Astrocyte (in vitro differentiated cells and primary cell): ENCODE measurements around the gene LMNTD2. TPM values are rescaled to one million over a fixed set of nuclear protein-coding genes. Genes with fewer than 3 reads are reported as not detected.

Experiments
- DNase-seq: peaks from one replicate; pipeline ENCODE4 v3.0.0-alpha.2; 2010; ENCODE audit warnings: low read depth
- FAIRE-seq: peaks from 2 replicates; lab custom pipeline; 2011; peaks lifted over from hg19 to GRCh38; lab: Jason Lieb, UNC
- H2AFZ ChIP-seq: 2 replicates; pipeline ENCODE4 v1.6.0; 2012; ENCODE audit warnings: low read depth, low read length, inconsistent platforms
- H3K27ac ChIP-seq: 2 replicates; pipeline ENCODE4 v1.5.1; 2011; ENCODE audit warnings: low read depth, low read length, inconsistent platforms
- H3K27me3 ChIP-seq: 2 replicates; pipeline ENCODE4 v1.6.0; 2011; ENCODE audit warnings: low read length, inconsistent platforms; ENCODE audit not compliant: insufficient read depth
- H3K36me3 ChIP-seq: 2 replicates; pipeline ENCODE4 v1.5.1; 2011; ENCODE audit warnings: low read length, inconsistent platforms; ENCODE audit not compliant: insufficient read depth
- H3K4me1 ChIP-seq: 2 replicates; pipeline ENCODE4 v1.5.1; 2011; ENCODE audit warnings: low read length, inconsistent platforms; ENCODE audit not compliant: insufficient read depth
- H3K4me2 ChIP-seq: 2 replicates; pipeline ENCODE4 v1.6.0; 2012; ENCODE audit warnings: low read length, inconsistent platforms
- H3K4me3 ChIP-seq: 2 replicates; pipeline ENCODE4 v1.5.1; 2011; ENCODE audit warnings: low read depth, mild to moderate bottlenecking, low read length, inconsistent platforms; ENCODE audit not compliant: insufficient read depth
- H3K79me2 ChIP-seq: 2 replicates; pipeline ENCODE4 v1.6.0; 2012; ENCODE audit warnings: mild to moderate bottlenecking, low read length, inconsistent platforms; ENCODE audit not compliant: insufficient read depth
- H3K9ac ChIP-seq: 2 replicates; pipeline ENCODE4 v1.6.0; 2012; ENCODE audit warnings: mild to moderate bottlenecking, low read length, inconsistent platforms
- H3K9me3 ChIP-seq: 2 replicates; pipeline ENCODE4 v1.5.1; 2012; ENCODE audit warnings: low read depth, mild to moderate bottlenecking, low read length, inconsistent platforms; ENCODE audit not compliant: insufficient read depth
- H4K20me1 ChIP-seq: 2 replicates; pipeline ENCODE4 v1.6.0; 2012; ENCODE audit warnings: low read length, inconsistent platforms; ENCODE audit not compliant: insufficient read depth
- H3K27ac Mint-ChIP-seq: one replicate; pipeline ENCODE4 v1.8.0; 2021; ENCODE audit warnings: mild to moderate bottlenecking, mixed read lengths; ENCODE audit not compliant: unreplicated experiment
- H3K27me3 Mint-ChIP-seq: one replicate; pipeline ENCODE4 v1.8.0; 2021; ENCODE audit warnings: low read depth, mixed read lengths; ENCODE audit not compliant: unreplicated experiment
- H3K36me3 Mint-ChIP-seq: one replicate; pipeline ENCODE4 v1.8.0; 2021; ENCODE audit warnings: low read depth, mixed read lengths; ENCODE audit not compliant: unreplicated experiment
- H3K4me1 Mint-ChIP-seq: one replicate; pipeline ENCODE4 v1.8.0; 2021; ENCODE audit warnings: low read depth, mixed read lengths; ENCODE audit not compliant: unreplicated experiment
- H3K4me3 Mint-ChIP-seq: one replicate; pipeline ENCODE4 v1.8.0; 2021; ENCODE audit warnings: mild to moderate bottlenecking, moderate library complexity, mixed read lengths; ENCODE audit not compliant: unreplicated experiment
- H3K9me3 Mint-ChIP-seq: one replicate; pipeline ENCODE4 v1.8.0; 2021; ENCODE audit warnings: mild to moderate bottlenecking, mixed read lengths; ENCODE audit not compliant: unreplicated experiment
- EZH2 ChIP-seq: IDR thresholded peaks from 2 replicates; pipeline ENCODE4 v1.6.1; 2012; ENCODE audit warnings: mild to moderate bottlenecking, low read length, inconsistent platforms; ENCODE audit not compliant: insufficient read depth
- total RNA-seq: library from RNA; stranded (reverse); gene quantifications from 2 replicates; pipeline ENCODE4 v1.2.1, GENCODE V29; 2021
- TF ChIP-seq, protein P1 (sequence below): IDR thresholded peaks from 2 replicates; pipeline ENCODE4 v1.5.1; 2011; ENCODE audit warnings: low read depth, mild to moderate bottlenecking, inconsistent platforms, low read length, moderate library complexity; ENCODE audit not compliant: insufficient read depth

The LMNTD2 gene
- total RNA-seq, 1 donor from 2014 or later, result 2.8 TPM

DNA sequence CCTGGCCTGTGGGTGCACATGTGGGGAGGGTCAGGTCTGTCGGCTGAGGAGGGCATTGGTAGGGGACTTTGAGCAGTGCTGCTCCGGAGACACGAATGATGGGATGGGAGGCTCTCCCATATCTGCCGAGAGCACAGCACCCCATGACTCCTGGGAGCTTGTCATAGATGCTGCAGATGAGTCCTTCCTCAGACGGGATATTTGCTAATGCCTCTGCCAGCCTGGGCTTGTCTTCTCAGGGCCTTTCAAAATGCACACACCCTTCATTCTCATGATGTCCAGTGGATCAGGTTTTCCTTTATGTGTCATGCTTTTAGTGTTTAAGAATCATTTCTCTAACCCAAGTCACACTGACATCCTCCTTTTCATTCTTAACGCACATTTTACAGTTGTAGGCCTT, 45.4 kb downstream of the LMNTD2 start:
- peaks cover 11% of the 10 kb centered on the region for H3K9me3 Mint-ChIP-seq
- TF ChIP-seq EZH2, result no peak
- TF ChIP-seq, protein P1, sequence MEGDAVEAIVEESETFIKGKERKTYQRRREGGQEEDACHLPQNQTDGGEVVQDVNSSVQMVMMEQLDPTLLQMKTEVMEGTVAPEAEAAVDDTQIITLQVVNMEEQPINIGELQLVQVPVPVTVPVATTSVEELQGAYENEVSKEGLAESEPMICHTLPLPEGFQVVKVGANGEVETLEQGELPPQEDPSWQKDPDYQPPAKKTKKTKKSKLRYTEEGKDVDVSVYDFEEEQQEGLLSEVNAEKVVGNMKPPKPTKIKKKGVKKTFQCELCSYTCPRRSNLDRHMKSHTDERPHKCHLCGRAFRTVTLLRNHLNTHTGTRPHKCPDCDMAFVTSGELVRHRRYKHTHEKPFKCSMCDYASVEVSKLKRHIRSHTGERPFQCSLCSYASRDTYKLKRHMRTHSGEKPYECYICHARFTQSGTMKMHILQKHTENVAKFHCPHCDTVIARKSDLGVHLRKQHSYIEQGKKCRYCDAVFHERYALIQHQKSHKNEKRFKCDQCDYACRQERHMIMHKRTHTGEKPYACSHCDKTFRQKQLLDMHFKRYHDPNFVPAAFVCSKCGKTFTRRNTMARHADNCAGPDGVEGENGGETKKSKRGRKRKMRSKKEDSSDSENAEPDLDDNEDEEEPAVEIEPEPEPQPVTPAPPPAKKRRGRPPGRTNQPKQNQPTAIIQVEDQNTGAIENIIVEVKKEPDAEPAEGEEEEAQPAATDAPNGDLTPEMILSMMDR, result no peak
- no peaks in the 10 kb centered on the region for H3K4me1 Mint-ChIP-seq
- Histone ChIP-seq H3K27me3 (no peaks in the 10 kb centered on the region), H3K4me2 (no peak overlapping the region), H3K9ac (no peak overlapping the region), H3K4me3 (no peak overlapping the region), H4K20me1 (no peaks in the 10 kb centered on the region), H3K4me1 (no peaks in the 10 kb centered on the region), H3K27ac (no peak overlapping the region), H3K36me3 (peaks cover 6% of the 10 kb centered on the region), H3K9me3 (no peaks in the 10 kb centered on the region), H3K79me2 (no peaks in the 10 kb centered on the region), H2AFZ (no peak overlapping the region)
- no peak for DNase-seq
- no peak overlapping the region for H3K27ac Mint-ChIP-seq
- H3K4me3 Mint-ChIP-seq, result no peak overlapping the region
- no peaks in the 10 kb centered on the region for H3K27me3 Mint-ChIP-seq
- peaks cover 29% of the 10 kb centered on the region for H3K36me3 Mint-ChIP-seq
- FAIRE-seq, result no peak

DNA sequence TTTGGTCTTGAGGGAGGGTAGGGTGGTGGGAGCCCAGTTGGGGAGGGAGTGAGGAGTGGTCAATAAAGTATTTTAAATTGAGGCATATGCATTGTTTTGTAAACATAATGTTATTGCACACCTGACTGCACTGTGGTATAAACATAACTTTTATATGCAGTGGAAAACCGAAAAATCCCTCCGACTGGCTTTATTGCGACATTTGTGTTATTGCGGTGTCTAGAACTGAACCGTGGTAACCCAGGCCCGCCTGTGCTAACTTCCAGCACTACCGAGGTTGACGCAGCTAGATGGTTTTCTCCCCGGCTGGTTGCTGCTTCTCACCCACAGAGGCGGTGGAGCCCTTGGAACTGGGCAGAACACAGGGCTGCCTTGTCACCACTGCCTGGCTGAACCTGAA, 45.9 kb downstream of the LMNTD2 start:
- Histone ChIP-seq H3K9ac (no peak overlapping the region), H3K4me2 (no peak overlapping the region), H3K36me3 (peaks cover 6% of the 10 kb centered on the region), H4K20me1 (no peaks in the 10 kb centered on the region), H3K9me3 (no peaks in the 10 kb centered on the region), H3K27me3 (no peaks in the 10 kb centered on the region), H3K4me1 (no peaks in the 10 kb centered on the region), H3K4me3 (no peak overlapping the region), H3K27ac (no peak overlapping the region), H3K79me2 (peaks cover 3% of the 10 kb centered on the region), H2AFZ (no peak overlapping the region)
- no peak overlapping the region for H3K4me3 Mint-ChIP-seq
- FAIRE-seq (no peak), DNase-seq (no peak)
- H3K36me3 Mint-ChIP-seq, result peaks cover 29% of the 10 kb centered on the region
- H3K9me3 Mint-ChIP-seq, result peaks cover 11% of the 10 kb centered on the region
- H3K4me1 Mint-ChIP-seq, result no peaks in the 10 kb centered on the region
- no peaks in the 10 kb centered on the region for H3K27me3 Mint-ChIP-seq
- TF ChIP-seq, protein P1, result no peak
- TF ChIP-seq EZH2, result no peak
- no peak overlapping the region for H3K27ac Mint-ChIP-seq

DNA sequence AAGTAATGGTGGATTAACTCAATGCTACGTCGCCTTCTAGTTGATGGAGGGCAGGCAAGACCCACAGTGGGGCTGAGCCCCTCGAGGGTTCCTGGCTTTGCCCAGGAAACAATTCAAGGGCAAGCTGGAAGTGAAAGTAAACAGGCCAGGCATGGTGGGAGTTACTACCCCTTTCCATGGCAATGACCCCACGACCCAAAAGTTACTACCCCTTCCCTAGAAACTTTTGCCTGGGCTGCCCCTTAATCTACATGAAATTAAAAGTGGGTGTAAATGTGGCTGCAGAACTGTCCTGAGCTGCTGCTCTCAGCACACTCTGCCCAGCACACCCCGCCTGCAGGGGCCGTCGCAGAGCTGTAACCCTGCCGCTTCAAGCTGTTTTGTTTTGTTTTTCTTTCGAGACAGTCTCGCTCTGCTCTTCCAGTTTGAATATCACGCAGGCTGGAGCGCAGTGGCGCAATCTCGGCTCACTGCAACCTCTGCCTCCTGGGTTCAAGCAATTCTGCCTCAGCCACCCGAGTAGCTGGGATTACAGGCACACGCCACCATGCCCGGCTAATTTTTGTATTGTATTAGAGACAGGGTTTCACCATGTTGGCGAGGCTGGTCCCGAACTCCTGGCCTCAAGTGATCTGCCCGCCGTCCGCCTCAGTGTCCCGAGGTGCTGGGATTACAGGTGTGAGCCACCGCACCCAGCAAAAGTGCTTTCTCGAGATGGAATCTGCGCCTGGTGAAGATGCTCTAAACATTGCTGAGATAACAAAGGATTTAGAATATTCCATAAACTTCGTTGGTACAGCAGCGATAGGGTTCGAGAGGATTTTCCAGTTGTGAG, 47.6 kb downstream of the LMNTD2 start:
- Histone ChIP-seq H4K20me1 (peaks cover 2% of the 10 kb centered on the region), H3K9me3 (no peaks in the 10 kb centered on the region), H3K36me3 (peaks cover 6% of the 10 kb centered on the region), H2AFZ (no peak overlapping the region), H3K27me3 (no peaks in the 10 kb centered on the region), H3K4me3 (no peak overlapping the region), H3K4me1 (peaks cover 3% of the 10 kb centered on the region), H3K79me2 (peaks cover 9% of the 10 kb centered on the region), H3K9ac (no peak overlapping the region), H3K27ac (no peak overlapping the region), H3K4me2 (no peak overlapping the region)
- Mint-ChIP-seq H3K27ac (no peak overlapping the region), H3K36me3 (peaks cover 29% of the 10 kb centered on the region), H3K27me3 (no peaks in the 10 kb centered on the region), H3K4me1 (no peaks in the 10 kb centered on the region), H3K9me3 (peaks cover 11% of the 10 kb centered on the region), H3K4me3 (peak overlapping the region; percentile 60)
- DNase-seq (no peak), FAIRE-seq (no peak)
- TF ChIP-seq, protein P1, result no peak
- TF ChIP-seq EZH2, result no peak
